ENCODE data around the gene NAT14.

- TF ChIP-seq CTCF (IDR thresholded peaks at IDR 0.05 in 4 of 5, conservative IDR thresholded peaks at IDR 0.05 in 1 of 5) (no peak), POLR2A (IDR thresholded peaks at IDR 0.05) (no peak)
Measured at GRCh38 chr19:55486971-55487923, 2.3 kb downstream of the NAT14 start.
